ENCODE results near the gene MGAT4A. TPM values are rescaled to one million over a fixed set of nuclear protein-coding genes. Genes with fewer than 3 reads are reported as not detected.

MGAT4A gene
- total and polyA plus RNA-seq, 2 of the 8 experiments (the other 6 are each of a cell fraction or from before 2014, with no cell fraction given) = 1.4 to 7.7 TPM

GRCh38 chr2:98769114-98769476 is 38.2 kb upstream of the MGAT4A start:
- Histone ChIP-seq H3K27me3 (replicated peaks in 1 of 4; ENCODE audit: control insufficient read depth in 3 of 4, extremely low read depth in 1 of 4, insufficient read depth in 3 of 4, low read length in 3 of 4) (no peaks in the 10 kb centered on the region), H2BK120ac (replicated peaks; ENCODE audit: low read depth, low read length) (no peak overlapping the region), H3K23me2 (ENCODE audit: low read depth, low read length) (no peaks in the 10 kb centered on the region), H3K56ac (replicated peaks; ENCODE audit: insufficient read length, low read depth, low read length) (no peak overlapping the region), H3K9ac (replicated peaks in 1 of 4; ENCODE audit: extremely low read depth in 1 of 4, low read depth in 3 of 4, low read length in 3 of 4) (no peak overlapping the region), H2BK5ac (ENCODE audit: low read depth, low read length) (no peak overlapping the region), H3K18ac (ENCODE audit: extremely low read depth, low read length) (no peak overlapping the region), H4K8ac (ENCODE audit: extremely low read depth, insufficient read depth, low read length) (no peak overlapping the region), H4K91ac (replicated peaks; ENCODE audit: insufficient read length, low read length) (no peak overlapping the region), H4K20me1 (replicated peaks in 1 of 2; ENCODE audit: control insufficient read depth in 1 of 2, insufficient read depth in 2 of 2, low read length in 2 of 2) (no peaks in the 10 kb centered on the region), H3K9me3 (ENCODE audit: insufficient read depth in 2 of 2, low read depth in 1 of 2, low read length in 1 of 2) (no peaks in the 10 kb centered on the region), H3K14ac (ENCODE audit: insufficient read length) (no peak overlapping the region), H2AFZ (ENCODE audit: low read length) (no peak overlapping the region), H2BK12ac (ENCODE audit: low read depth, low read length) (no peak overlapping the region), H3K4me3 (ENCODE audit: extremely low read depth in 1 of 4, insufficient read depth in 2 of 4, low read depth in 3 of 4, low read length in 4 of 4) (no peak overlapping the region), H2AK5ac (ENCODE audit: low read depth, low read length) (no peak overlapping the region), H2BK15ac (ENCODE audit: low read length) (no peak overlapping the region), H3K4me1 (replicated peaks in 1 of 4; ENCODE audit: control insufficient read depth in 3 of 4, insufficient read depth in 4 of 4, low read length in 3 of 4) (peaks cover 3 to 7% (median 4%) of the 10 kb centered on the region in 4 experiments; a peak in 5 of 7 replicates), H4K5ac (ENCODE audit: insufficient read length, low read depth, low read length) (no peak overlapping the region), H3K23ac (ENCODE audit: insufficient read length) (no peak overlapping the region), H3K79me1 (ENCODE audit: low read depth, low read length) (no peaks in the 10 kb centered on the region), H3K4ac (replicated peaks; ENCODE audit: insufficient read length, low read depth, low read length) (no peak overlapping the region), H3K36me3 (ENCODE audit: control insufficient read depth in 2 of 4, insufficient read depth in 4 of 4, low read length in 3 of 4) (no peaks in the 10 kb centered on the region), H3K79me2 (ENCODE audit: control insufficient read depth in 1 of 2, insufficient read depth in 2 of 2, low read length in 2 of 2) (no peaks in the 10 kb centered on the region), H3K4me2 (ENCODE audit: insufficient read depth in 1 of 2, low read depth in 2 of 2, low read length in 2 of 2) (no peak overlapping the region), H3K27ac (ENCODE audit: low read depth, low read length) (no peak overlapping the region), H2BK20ac (ENCODE audit: low read length) (no peak overlapping the region)
- POLR2A ChIA-PET (ENCODE audit: partially characterized antibody) = no interaction called here
- WGBS, 2 experiments (ENCODE audit: extremely low coverage in 1 of 2, insufficient coverage in 1 of 2, insufficient read length in 1 of 2, insufficient replicate concordance in 2 of 2, low coverage in 1 of 2, low lambda C conversion rate in 2 of 2, missing lambda C conversion rate in 1 of 2) = 96% methylated on average over 6 of the region's 6 CpGs; no CpG with 5 or more reads in 1 of the 2 experiments
- DNase-seq (ENCODE audit: low read depth in 1 of 2, low spot score in 2 of 2) (no peak), FAIRE-seq (no peak)
- TF ChIP-seq SRF (IDR thresholded peaks at IDR 0.05; ENCODE audit: low read depth, low read length) = no peak
- no peak for TF ChIP-seq POLR2AphosphoS5 (IDR thresholded peaks at IDR 0.05; ENCODE audit: low read depth, low read length)
- TF ChIP-seq YY1 (IDR thresholded peaks at IDR 0.05; ENCODE audit: low read depth, low read length) = no peak
- no peak for TF ChIP-seq ZNF274 (IDR thresholded peaks at IDR 0.05; ENCODE audit: borderline replicate concordance, extremely low read depth, low read length)
- TF ChIP-seq KDM5A (IDR thresholded peaks at IDR 0.05; ENCODE audit: low read length) = no peak
- TF ChIP-seq CREB1 (IDR thresholded peaks at IDR 0.05) = no peak
- TF ChIP-seq KDM4A (IDR thresholded peaks at IDR 0.05; ENCODE audit: low read depth, low read length, severe bottlenecking) = no peak
- CTCF ChIA-PET (ENCODE audit: partially characterized antibody) = interaction anchor here (1.9 kb wide), 1 partner anchor 21 kb away, joined by 5 read pairs; no protein-coding TSS in a partner anchor

All from H1 (cell line).